UCSD-AML1 (cell line): ENCODE measurements around the gene DNAJB6.

ENCODE experiments used
- DNase-seq: peaks from one replicate; lab custom pipeline; 2025; ENCODE audit not compliant: unreplicated experiment; lab: John Stamatoyannopoulos, UW

The DNAJB6 gene

GRCh38 chr7:157462419-157462771 is 125.6 kb downstream of the DNAJB6 start:
- DNase-seq, result no peak

GRCh38 chr7:157462840-157463239 is 126.0 kb downstream of the DNAJB6 start:
- no peak for DNase-seq

DNA sequence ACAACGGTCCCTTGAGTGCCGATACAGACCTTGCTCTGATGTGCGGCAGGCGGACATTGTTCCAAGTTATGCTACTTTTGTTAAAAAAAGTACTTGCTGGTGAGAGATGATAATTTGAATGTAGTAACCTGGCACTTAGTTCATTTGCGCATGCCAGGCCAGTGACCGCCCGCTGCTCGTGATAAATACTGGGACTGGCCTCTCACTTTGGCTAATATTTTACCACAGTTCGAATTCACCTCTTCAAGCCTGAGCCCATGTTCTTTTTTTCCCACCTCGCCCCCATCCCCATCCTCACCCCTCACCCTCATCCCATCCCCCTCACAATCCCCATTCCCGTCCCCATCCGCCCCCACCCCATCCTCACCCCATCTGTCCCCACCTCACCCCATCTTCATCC is 126.4 kb downstream of the DNAJB6 start:
- DNase-seq, result no peak

DNA sequence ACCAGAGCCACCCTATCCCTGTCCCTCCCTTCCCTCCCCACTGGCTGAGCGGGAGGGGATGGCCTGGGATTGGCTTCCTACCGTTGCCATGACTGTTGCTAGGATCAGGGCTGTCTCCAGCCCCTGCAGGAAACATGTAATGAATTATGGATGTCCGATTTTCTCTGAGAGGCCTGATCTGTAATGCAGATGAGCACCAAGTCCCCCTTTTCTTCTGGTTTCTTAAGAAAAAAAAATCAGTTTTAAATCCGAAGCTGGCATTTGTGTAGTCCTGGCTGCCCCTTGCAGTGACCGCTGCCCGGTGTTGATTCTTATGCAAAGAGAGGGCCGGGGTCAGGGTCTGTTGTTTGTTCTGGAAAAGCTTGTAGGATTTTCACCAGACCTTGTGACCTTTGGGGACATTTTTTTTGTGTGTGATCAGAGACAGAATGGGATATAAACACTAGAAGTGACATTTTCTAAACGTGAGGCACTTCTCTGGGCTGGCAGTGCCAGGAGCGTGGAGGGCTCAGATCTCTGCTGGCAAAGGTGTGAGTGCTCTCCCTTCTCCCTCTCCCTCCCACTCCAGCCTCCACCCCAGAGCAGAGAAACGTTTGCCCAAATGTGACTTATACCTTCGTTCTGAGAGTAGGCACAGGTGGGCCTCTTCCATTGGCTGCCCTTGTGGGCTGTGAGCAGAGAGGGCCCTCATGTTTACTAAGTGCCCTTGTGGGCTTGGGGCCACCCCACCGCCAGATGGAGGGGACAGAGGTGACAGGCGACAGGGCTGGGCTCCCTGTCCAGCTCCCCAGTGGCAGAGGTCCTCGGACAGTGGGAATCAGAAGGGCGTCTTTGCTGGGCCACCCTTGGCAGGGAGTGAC is 127.5 kb downstream of the DNAJB6 start:
- DNase-seq, result no peak

DNA sequence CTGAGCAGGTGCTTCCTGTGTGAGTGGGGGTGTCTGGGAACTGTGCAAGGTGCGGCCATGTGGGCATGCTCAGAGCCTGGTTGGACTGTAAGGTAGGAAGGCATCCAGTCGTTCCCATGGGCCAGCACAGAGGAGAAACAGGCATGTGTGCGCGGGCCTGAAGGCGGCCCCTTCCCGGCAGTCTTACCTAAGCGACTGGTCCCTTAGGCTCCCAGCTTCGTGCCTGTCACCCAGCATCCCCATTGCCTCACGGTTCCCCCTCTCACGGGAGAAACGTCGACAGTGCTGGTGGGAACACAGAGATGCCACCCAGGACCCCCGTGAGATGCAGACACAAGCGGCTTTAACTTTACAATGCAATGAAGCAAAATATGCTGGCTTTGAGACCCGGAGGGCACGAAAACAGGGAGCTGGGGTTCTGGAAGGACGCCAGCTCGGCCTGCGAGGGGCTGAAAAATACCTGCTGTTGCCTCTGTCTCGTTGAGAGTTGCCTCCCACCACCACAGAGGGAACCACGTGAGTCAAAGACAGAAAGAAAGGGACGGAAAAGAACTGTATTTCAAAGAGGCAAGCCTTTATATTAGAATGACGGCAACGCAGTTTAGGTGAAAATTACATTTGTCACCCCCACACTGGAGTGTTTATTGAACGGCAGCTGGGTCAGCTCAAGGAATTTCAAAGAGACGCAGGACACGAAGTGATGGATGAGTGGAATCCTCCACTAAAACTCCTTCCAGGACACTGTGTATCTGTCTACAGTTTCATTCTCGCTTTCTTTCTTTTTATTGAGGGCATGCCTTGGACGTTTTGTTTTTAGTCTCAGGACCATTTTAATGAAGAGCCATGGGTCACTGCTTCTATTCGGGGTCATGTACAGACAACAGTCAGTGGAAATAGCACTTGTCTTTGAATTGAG is 128.4 kb downstream of the DNAJB6 start:
- no peak for DNase-seq

- no peak for DNase-seq
These were observed 129.4 kb downstream of the DNAJB6 start for GRCh38 chr7:157465891-157466866.

GRCh38 chr7:157466867-157467261 is 130.1 kb downstream of the DNAJB6 start:
- DNase-seq, result no peak
